Left ventricle myocardium inferior (tissue), 1 donor: Measurements from ENCODE around the gene ZNF729. TPM values are rescaled to one million over a fixed set of nuclear protein-coding genes. Genes with fewer than 3 reads are reported as not detected.

Source experiments
- DNase-seq: peaks from one replicate; pipeline ENCODE4 v3.0.0-alpha.2; 2020
- H3K27ac ChIP-seq: fragments of 200-600 bp; replicated peaks from 2 replicates; pipeline ENCODE4 v1.8.0; 2021
- H3K27me3 ChIP-seq: fragments of 200-600 bp; 2 replicates; pipeline ENCODE4 v1.8.0; 2021; ENCODE audit warnings: low read depth
- H3K36me3 ChIP-seq: fragments of 200-600 bp; 2 replicates; pipeline ENCODE4 v1.8.0; 2021
- H3K4me1 ChIP-seq: fragments of 200-600 bp; 2 replicates; pipeline ENCODE4 v1.8.0; 2021
- H3K4me3 ChIP-seq: fragments of 200-600 bp; 2 replicates; pipeline ENCODE4 v1.8.0; 2021; ENCODE audit warnings: mild to moderate bottlenecking, moderate library complexity
- H3K9me3 ChIP-seq: fragments of 200-600 bp; replicated peaks from 2 replicates; pipeline ENCODE4 v1.8.0; 2021
- CTCF ChIP-seq: fragments of 200-600 bp; IDR thresholded peaks from 2 replicates; pipeline ENCODE4 v1.8.0; 2021; ENCODE audit warnings: antibody characterized with exemption, mild to moderate bottlenecking, borderline replicate concordance
- intact Hi-C: fragments of 100-400 bp; cut with micrococcal nuclease; formaldehyde crosslinking; loops from one replicate; pipeline ENCODE4 v1.11.0; 2022
- total RNA-seq: library from RNA; stranded (reverse); fragmentation: NEBNext Ultra II Directional; extraction: Animal tissue kit (Norgen Biotek cat#: 25700); gene quantifications from one replicate; pipeline ENCODE4 v1.2.1, GENCODE V29; 2021
- donor health status: DM: no; HTN: yes; CAD: no; lungs with severe emphysema.

Gene ZNF729
- total RNA-seq, 1 donor from 2014 or later, result not detected

GRCh38 chr19:22332924-22333323 lies 46.7 kb downstream of the ZNF729 start:
- H3K4me3 ChIP-seq, result no peak overlapping the region
- no peaks in the 10 kb centered on the region for H3K9me3 ChIP-seq
- intact Hi-C loops, result no loop called here
- H3K4me1 ChIP-seq, result no peaks in the 10 kb centered on the region
- H3K36me3 ChIP-seq, result no peaks in the 10 kb centered on the region
- no peaks in the 10 kb centered on the region for H3K27me3 ChIP-seq
- no peak for TF ChIP-seq CTCF
- no peak overlapping the region for H3K27ac ChIP-seq
- no peak for DNase-seq

- no peaks in the 10 kb centered on the region for H3K27me3 ChIP-seq
- H3K27ac ChIP-seq, result no peak overlapping the region
- DNase-seq, result no peak
- intact Hi-C loops, result no loop called here
- no peaks in the 10 kb centered on the region for H3K9me3 ChIP-seq
- H3K4me3 ChIP-seq, result no peak overlapping the region
- no peak for TF ChIP-seq CTCF
- no peaks in the 10 kb centered on the region for H3K36me3 ChIP-seq
- no peaks in the 10 kb centered on the region for H3K4me1 ChIP-seq
Observed at GRCh38 chr19:22335716-22336115, 49.5 kb downstream of the ZNF729 start.

GRCh38 chr19:22354665-22355064 lies 68.4 kb downstream of the ZNF729 start:
- Histone ChIP-seq H3K27me3 (no peaks in the 10 kb centered on the region), H3K9me3 (peaks cover 32% of the 10 kb centered on the region), H3K27ac (no peak overlapping the region), H3K36me3 (no peaks in the 10 kb centered on the region), H3K4me1 (no peaks in the 10 kb centered on the region), H3K4me3 (no peak overlapping the region)
- no peak for TF ChIP-seq CTCF
- DNase-seq, result no peak
- intact Hi-C loops, result no loop called here

Other genes with a start within 250 kb of the ZNF729 start
- 1.0 TPM for gene ZNF257, start 234.0 kb upstream of the ZNF729 start, total RNA-seq
- gene ZNF676, start 89.5 kb upstream of the ZNF729 start, total RNA-seq, result 3.0 TPM
- 0.69 TPM for gene ZNF98, start 135.9 kb downstream of the ZNF729 start, total RNA-seq